G401 (cell line): Measurements from ENCODE around the gene HOOK2. TPM values are rescaled to one million over a fixed set of nuclear protein-coding genes. Genes with fewer than 3 reads are reported as not detected.

Experiments
- DNase-seq: peaks from one replicate; pipeline ENCODE4 v3.0.0-alpha.2; 2015; ENCODE audit warnings: low spot score
- in situ Hi-C: cut with HindIII; loops from 2 replicates; pipeline ENCODE4 v1.10.0; 2016; ENCODE audit warnings: low sequenced_read_pairs, mixed read lengths
- total RNA-seq: library from RNA; depleted of rRNA; stranded (reverse); fragments of >200 nt; shearing (Covaris generic); gene quantifications from 2 replicates; pipeline ENCODE4 v1.2.3, GENCODE V29; 2014

The HOOK2 gene
- total RNA-seq, 1 experiment from 2014 or later = 19.4 TPM

DNA sequence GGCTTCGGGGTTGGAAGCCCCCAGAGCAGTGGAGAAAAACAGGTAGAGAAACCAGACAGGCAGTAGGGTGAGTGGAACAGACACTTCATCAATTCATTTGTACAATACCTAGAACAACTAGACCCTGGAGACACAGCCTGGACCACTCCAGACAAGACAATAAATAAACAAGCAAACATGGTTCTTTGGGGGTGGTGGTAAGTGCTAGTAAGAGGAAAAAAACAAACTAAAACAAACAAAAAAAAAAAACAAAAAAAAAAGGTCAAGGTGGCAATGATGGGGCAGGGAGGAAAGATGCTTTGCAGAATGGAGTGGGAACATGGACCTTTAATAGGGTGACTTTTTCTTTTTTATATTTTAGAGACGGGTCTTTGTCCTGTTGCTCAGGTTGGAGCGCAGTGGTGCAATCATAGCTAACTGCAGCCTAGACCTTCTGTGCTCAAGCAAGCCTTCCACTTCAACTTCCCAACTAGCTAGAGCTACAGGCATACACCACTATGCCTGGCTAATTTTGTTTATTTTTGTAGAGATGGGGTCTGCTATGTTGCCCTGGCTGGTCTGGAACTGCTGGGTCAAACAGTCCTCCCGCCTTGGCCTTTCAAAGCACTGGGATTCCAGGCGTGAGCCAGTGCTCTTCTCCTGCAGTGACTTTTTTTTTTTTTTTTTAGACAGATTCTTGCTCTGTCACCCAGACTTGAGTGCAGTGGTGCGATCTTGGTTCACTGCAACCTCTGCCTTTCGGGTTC is 19.0 kb upstream of the HOOK2 start:
- in situ Hi-C loops = no loop called here

DNA sequence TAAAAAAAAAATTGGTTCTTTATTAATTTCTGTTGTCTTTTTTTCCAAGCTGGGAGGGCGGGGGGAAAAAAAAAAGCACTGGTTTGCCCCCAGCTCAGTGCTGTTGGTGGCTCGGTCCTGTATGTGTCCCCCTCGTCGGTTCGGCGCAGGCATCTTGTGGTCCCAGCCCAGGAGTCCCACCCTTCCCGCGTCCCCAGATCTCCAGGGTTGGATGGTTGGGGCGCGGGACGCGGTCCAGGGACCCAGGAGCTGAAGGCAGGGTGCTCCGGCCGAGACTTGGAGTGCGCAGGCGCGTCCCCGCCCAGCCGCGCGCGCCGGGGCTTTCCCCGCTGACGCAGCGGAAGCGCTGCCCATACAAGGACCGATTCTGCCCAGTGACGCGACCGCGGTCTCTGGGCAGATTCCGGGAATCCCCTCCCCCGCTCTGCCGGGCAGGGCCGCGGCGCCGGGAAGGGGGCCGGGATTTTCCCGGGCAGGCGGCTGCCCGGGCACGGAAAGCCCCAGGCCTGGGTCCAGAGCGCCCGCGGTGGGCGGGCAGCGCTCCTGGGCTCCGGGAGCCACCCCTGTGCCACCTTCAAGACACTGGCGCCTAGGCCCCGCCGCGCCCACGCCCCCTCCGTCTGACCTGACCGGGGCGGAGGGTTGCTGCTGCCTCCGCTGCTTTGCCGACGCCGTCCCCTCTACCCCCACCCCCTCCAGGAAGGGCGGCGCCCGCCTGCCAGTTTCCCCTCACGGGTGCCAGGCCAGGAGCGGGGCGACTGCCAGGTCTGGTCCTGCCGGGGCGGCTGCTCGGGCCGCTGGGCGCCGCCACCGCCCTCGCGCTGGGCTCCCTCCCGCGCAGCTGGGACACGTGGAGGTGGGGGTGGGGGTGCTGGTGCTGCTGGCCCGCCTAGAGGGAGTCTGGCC is 18.2 kb upstream of the HOOK2 start:
- in situ Hi-C loops = no loop called here
- DNase-seq = peak; percentile 91

More for the DNA sequence above, 19.0 kb upstream of the HOOK2 start:
- DNase-seq = no peak

DNA sequence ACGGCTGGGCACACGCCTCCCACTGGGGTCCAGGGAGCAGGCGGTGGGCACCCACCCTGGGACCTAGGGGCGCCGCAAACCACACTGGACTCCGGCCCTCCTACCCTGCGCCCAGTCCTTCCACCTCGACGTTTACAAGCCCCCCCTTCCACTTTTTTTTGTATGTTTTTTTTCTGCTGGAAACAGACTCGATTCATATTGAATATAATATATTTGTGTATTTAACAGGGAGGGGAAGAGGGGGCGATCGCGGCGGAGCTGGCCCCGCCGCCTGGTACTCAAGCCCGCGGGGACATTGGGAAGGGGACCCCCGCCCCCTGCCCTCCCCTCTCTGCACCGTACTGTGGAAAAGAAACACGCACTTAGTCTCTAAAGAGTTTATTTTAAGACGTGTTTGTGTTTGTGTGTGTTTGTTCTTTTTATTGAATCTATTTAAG is 17.5 kb upstream of the HOOK2 start:
- DNase-seq = no peak
- in situ Hi-C loops = no loop called here

DNA sequence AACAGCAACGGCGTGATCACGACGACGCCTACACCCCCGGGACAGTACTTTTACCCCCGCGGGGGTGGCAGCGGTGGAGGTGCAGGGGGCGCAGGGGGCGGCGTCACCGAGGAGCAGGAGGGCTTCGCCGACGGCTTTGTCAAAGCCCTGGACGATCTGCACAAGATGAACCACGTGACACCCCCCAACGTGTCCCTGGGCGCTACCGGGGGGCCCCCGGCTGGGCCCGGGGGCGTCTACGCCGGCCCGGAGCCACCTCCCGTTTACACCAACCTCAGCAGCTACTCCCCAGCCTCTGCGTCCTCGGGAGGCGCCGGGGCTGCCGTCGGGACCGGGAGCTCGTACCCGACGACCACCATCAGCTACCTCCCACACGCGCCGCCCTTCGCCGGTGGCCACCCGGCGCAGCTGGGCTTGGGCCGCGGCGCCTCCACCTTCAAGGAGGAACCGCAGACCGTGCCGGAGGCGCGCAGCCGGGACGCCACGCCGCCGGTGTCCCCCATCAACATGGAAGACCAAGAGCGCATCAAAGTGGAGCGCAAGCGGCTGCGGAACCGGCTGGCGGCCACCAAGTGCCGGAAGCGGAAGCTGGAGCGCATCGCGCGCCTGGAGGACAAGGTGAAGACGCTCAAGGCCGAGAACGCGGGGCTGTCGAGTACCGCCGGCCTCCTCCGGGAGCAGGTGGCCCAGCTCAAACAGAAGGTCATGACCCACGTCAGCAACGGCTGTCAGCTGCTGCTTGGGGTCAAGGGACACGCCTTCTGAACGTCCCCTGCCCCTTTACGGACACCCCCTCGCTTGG is 16.9 kb upstream of the HOOK2 start:
- DNase-seq = peak; percentile 64
- in situ Hi-C loops = no loop called here

DNA sequence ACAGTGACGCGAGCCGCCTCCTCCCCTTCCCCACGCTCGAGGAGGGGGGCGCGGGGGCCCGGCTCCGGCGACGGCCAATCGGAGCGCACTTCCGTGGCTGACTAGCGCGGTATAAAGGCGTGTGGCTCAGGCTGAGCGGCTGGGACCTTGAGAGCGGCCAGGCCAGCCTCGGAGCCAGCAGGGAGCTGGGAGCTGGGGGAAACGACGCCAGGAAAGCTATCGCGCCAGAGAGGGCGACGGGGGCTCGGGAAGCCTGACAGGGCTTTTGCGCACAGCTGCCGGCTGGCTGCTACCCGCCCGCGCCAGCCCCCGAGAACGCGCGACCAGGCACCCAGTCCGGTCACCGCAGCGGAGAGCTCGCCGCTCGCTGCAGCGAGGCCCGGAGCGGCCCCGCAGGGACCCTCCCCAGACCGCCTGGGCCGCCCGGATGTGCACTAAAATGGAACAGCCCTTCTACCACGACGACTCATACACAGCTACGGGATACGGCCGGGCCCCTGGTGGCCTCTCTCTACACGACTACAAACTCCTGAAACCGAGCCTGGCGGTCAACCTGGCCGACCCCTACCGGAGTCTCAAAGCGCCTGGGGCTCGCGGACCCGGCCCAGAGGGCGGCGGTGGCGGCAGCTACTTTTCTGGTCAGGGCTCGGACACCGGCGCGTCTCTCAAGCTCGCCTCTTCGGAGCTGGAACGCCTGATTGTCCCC is 16.1 kb upstream of the HOOK2 start, which contains the start of gene JUNB:
TSS of gene JUNB (plus strand) at position 142 of the 706 bp plus-strand sequence. CDS start at position 428, 286 bp downstream.
- peak; percentile 95 for DNase-seq
- in situ Hi-C loops = no loop called here

DNA sequence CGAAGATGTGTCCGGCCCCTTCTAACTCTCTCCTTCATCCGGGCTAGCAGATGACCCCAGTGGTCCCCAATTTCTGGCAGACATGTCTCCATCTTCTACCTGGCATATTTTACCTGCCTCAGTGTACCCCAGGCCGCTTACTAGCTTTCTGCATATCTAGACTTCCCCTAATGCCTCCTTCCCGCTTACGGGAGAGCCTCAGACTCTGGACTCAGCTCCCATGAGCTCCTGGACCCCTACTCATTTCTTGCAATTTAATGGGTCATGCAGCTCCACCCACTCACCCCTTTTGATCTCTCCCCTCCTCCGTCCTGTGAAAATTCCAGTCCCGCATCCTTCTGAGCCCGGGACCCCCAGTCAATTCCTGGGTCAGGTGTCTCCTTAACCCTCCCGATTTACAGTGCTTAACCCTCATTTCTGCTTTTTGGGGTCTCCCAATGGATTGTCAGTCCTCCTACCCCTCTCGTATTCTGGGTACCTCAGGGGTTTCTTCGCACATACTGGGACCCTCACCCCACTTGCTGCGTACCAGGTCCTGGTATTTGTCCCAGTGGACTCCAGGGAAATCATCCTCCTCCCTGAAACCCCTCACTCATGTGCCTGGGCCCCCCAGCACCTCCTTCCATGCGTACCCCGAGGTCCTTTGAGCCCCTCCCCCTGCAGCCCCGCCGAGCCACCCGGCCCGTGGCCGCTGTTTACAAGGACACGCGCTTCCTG is 15.4 kb upstream of the HOOK2 start:
- in situ Hi-C loops = no loop called here
- DNase-seq = no peak

DNA sequence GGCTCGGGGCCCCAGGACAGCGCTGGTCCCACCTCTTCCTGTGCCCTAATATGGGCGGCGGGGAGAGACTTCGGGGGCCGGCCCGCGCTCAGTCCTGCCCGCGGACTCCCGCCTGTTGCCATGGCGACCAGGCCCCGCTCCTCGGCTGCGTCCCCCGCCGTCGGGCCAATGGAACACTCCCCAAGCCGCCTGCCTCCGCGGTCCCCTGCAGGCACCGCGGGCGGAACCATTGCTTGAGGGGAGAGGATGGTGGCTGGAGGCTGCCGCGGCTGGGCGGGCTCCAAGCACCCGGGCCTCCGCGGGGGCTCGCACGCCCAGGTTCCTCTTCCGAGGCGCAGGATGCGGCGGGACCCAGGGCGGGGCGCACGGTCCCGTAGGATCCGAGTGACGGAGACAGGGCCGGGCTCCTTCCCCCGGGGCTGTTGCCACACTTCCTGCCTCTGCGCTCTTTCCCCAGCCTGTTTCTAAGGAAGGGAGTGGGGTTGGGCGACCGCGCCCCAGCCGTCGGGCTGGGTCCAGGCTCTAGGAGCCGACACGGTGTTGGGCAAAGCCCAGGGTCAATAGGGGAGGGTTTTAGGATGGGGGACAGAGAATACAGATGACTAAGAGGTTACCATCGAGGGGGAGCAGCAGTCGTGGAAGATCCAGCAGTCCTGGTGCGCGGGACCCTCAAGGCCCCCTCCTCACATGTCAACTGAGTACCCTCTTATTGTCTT is 14.7 kb upstream of the HOOK2 start:
- in situ Hi-C loops = no loop called here

DNA sequence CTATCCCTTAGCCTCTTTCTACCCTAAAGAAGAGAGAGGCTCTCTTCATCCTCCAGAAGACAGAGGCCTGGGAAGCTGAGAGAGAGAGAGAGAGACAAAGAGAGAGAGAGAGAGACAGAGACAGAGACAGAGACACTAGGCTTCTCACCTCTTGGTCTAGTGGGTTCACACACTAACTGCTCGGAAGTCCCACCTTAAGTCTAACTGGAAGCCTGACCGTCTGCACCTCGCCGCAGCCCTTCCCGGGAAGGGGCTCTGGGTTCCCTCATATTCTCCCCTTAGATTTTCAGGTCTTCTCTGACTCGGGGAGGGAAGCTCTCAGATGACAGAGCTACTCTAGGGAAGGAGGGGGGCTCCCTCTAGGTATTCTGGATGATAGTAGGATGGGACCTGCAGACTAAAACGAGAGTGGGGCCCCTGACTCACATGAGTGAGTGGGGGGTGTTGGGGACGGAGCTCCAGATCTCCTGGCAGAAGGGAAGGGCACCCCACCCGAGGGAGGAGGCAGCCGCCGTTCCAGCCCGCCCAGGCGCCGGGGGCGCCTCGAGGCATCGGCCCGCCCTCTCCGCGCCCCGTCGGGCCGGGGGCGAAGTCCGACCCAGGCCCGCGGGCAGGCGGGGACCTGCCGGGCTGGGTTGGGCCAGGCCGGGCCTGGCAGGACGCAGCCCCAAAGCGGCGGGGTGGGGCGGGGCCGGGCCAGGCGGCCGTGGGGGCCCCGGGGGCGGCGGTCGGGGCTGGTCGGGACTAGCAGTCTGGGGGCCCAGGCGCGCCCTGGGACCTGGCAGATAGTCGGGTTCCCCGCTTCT is 13.9 kb upstream of the HOOK2 start:
- in situ Hi-C loops = no loop called here
- peak; percentile 40 for DNase-seq

More for the DNA sequence above, 14.7 kb upstream of the HOOK2 start:
- DNase-seq = peak; percentile 96

DNA sequence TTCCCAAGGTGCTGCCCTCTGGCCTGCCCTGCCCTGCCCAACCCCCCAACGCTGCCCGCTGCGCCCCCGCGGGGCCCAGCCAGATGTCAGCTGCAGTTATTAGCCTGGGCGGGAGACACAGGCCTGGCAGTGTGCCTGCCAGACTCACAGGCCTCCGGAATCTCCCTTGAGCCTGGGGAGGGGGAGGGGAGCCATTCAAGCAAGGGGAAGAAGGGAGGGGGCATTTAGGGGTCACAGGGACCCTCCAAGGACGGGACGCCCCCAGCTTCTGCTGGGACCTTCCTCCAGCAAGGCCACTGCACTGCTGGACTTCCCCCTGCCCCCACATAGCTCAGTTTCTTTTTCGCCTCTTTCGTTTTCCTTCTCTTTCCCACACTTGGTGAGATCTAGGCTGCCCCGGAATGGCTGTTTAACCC is 13.3 kb upstream of the HOOK2 start:
- DNase-seq = no peak
- in situ Hi-C loops = no loop called here

DNA sequence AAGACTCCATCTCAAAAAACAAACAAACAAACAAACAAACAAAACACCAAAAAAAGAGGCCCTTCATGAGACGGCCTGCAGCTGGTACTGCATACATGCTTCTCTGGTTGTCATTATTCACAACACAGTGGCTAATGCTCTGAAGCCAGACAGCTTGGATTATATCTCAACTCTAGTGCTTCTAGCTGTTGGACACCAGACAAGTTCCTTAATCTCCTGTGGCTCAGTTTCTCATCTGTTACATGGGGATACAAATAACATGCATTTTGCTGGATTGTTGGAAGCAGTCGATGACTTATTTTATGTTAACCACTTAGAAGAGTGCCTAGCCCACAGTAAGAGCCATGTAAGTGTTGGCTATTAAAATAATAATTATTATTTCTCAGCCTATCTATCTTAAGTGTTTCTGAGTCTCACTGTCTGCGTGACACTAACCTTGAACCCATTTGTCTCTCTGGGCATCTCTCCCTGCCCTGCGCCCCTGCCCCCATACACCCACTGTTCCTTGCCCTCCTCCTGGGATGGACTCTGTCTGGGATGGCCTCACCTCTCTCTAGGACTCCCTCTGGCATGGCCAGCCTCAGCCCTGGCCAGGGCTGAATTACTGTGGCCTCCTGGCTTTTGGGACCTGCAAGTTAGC is 12.8 kb upstream of the HOOK2 start:
- in situ Hi-C loops = no loop called here
- DNase-seq = no peak

DNA sequence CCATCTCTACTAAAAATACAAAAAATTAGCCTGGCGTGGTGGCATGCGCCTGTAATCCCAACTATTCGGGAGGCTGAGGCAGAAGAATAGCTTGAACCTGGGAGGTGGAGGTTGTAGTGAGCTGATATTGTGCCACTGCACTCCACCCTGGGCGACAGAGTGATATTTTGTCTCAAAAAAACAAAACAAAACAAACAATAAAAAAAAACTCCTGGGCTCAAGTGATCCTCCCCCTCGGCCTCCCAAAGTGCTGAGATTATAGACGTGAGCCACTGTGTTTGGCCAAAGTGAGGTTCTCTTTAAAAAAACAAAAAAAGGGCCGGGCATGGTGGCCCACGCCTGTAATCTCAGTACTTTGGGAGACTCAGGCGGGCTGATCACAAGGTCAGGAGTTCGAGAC is 12.1 kb upstream of the HOOK2 start:
- DNase-seq = no peak
- in situ Hi-C loops = no loop called here

DNA sequence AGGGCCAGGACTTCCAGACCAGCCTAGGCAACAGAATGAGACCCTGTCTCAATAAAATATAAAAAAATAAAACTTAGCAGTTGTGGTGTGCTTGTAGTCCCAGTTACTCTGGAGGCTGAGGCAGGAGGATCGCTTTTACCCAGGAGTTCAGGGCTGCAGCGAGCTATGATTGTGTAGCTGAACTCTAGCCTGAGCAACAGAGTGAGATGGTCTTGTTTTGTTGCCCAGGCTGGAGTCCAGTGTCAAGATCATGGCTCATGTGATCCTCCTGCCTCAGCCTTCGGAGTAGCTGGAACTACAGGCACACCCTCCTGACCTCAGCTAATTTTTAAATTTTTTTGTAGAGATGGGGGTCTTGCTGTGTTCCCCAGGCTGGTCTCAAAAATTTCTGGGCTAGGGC is 11.6 kb upstream of the HOOK2 start:
- DNase-seq = no peak
- in situ Hi-C loops = no loop called here

DNA sequence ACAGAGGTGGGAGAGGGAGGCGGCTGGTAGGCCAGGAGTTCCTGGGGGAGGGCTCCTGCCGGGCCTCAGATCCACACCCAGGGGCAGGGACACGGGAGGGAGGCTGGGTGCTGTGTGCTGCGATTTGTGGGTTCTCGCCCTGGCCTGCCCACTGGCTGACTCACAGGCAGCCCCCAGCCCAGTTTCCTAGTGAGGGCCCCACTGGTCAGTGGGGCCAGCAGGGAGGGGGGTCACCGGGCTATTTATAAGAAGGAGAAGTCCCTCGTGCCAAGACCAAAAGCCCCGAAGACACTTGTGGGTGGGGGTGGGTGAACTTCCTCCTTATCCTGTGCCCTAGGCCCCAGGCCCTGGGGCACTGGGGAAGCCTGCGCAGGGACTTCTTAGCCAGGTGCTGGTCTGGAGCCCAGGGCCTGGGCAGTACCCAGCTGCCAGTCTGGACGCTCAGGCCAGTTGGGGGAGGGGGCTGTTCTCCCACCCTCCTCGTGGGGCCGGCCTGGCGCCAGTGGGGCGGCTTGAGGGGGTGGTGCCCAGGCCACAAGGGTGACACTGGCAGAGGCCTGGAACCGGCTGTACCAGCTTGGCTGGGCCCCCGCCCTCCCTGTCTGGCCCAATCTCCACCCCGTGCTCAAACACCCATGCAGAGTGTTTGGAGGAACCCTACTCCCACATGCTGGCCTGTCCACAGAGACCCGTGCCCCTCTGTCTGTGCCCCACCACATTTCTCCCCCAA is 11.0 kb upstream of the HOOK2 start:
- no peak for DNase-seq
- in situ Hi-C loops = no loop called here

DNA sequence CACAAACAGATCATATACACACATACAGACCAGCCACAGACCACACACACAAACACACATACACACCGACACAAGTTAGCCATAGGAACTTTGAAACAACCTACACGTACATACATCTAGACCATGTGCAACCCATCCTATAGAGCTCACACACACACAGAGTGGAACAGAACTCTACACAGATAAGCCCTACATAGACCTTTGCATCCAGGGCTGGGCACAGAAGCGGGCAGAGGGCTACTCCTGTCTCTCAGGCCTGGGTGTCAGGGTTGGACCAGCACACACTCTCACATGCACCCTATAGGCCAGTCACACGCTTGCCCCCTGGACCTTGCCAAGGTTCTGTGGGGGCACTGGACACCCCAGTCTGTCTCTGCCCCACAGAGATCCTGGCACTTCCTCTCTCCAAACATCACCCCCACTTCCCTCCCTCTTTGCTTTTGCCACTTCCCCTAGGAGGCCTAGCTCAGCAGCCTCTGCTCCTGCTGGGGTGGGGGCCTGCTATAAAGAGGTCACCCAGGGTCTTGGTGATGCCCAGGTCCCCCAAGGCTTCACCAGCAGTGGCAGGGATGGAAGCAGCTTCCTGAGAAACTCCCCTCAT is 10.2 kb upstream of the HOOK2 start:
- in situ Hi-C loops = no loop called here
- no peak for DNase-seq

DNA sequence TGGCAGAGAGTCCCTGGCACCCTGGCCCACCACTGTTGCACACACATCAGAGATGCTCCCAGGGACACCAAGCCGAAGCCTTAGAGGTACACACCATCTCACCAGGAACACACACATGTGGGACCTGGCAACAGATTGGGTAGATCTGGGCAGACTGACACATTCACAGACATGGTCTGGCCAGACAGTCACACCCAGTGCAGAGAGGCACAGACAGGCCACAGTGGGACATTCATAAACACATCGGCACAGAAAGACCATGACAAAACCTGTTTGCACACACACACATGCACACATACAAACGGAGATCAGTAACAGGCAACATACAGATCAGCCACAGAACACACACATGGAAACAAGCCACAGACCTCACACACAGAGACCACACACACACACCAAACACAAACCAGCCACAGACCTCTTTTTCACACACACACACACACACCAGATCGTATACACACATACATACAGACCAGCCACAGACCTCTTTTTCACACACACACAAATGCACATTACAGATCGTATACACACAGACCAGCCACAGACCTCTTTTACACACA is 9.6 kb upstream of the HOOK2 start:
- no peak for DNase-seq
- in situ Hi-C loops = no loop called here
